Bronchial epithelial cell (primary cell): ENCODE measurements around the gene NSUN2. TPM values are rescaled to one million over a fixed set of nuclear protein-coding genes. Genes with fewer than 3 reads are reported as not detected.

Experiments used
- DNase-seq: peaks from one replicate; pipeline ENCODE4 v3.0.0-alpha.2; 2010; ENCODE audit warnings: low read depth
- FAIRE-seq: peaks from 2 replicates; lab custom pipeline; 2011; peaks lifted over from hg19 to GRCh38; lab: Jason Lieb, UNC
- H3K27me3 ChIP-seq: 2 replicates; pipeline ENCODE4 v1.5.1; 2011; ENCODE audit warnings: low read length; ENCODE audit not compliant: control insufficient read depth, insufficient read depth
- H3K36me3 ChIP-seq: 2 replicates; pipeline ENCODE4 v1.5.1; 2011; ENCODE audit warnings: low read length; ENCODE audit not compliant: control insufficient read depth, insufficient read depth
- H3K4me3 ChIP-seq: 2 replicates; pipeline ENCODE4 v1.5.1; 2011; ENCODE audit warnings: mild to moderate bottlenecking, low read depth, low read length, control low read depth
- CTCF ChIP-seq: IDR thresholded peaks from 2 replicates; pipeline ENCODE4 v1.5.1; 2011; ENCODE audit warnings: mild to moderate bottlenecking, moderate library complexity, low read length, control low read depth, inconsistent platforms; ENCODE audit not compliant: insufficient read depth, severe bottlenecking
- total RNA-seq: library from RNA; depleted of rRNA; stranded (reverse); fragments of >200 nt; gene quantifications from 2 replicates; pipeline ENCODE4 v1.2.1, GENCODE V29; 2014

The NSUN2 gene
- total RNA-seq, 1 donor from 2014 or later = 78.5 TPM

GRCh38 chr5:6590581-6590980 lies 42.3 kb downstream of the NSUN2 start:
- DNase-seq (no peak), FAIRE-seq (no peak)
- TF ChIP-seq CTCF = no peak
- H3K36me3 ChIP-seq = no peaks in the 10 kb centered on the region
- H3K27me3 ChIP-seq = no peaks in the 10 kb centered on the region
- no peak overlapping the region for H3K4me3 ChIP-seq

GRCh38 chr5:6587171-6587570 lies 45.7 kb downstream of the NSUN2 start:
- no peak overlapping the region for H3K4me3 ChIP-seq
- FAIRE-seq (peak; percentile 52), DNase-seq (no peak)
- H3K27me3 ChIP-seq = peaks cover 8% of the 10 kb centered on the region
- no peaks in the 10 kb centered on the region for H3K36me3 ChIP-seq
- TF ChIP-seq CTCF = no peak

GRCh38 chr5:6586647-6587042 lies 46.2 kb downstream of the NSUN2 start:
- no peak for FAIRE-seq
- Histone ChIP-seq H3K27me3 (peaks cover 10% of the 10 kb centered on the region), H3K36me3 (no peaks in the 10 kb centered on the region), H3K4me3 (no peak overlapping the region)
- no peak for TF ChIP-seq CTCF
- no peak for DNase-seq

GRCh38 chr5:6585939-6586646 lies 46.8 kb downstream of the NSUN2 start:
- DNase-seq (no peak), FAIRE-seq (no peak)
- Histone ChIP-seq H3K36me3 (no peaks in the 10 kb centered on the region), H3K4me3 (no peak overlapping the region), H3K27me3 (peaks cover 12% of the 10 kb centered on the region)
- no peak for TF ChIP-seq CTCF

GRCh38 chr5:6585168-6585567 lies 47.7 kb downstream of the NSUN2 start:
- Histone ChIP-seq H3K27me3 (peaks cover 12% of the 10 kb centered on the region), H3K4me3 (no peak overlapping the region), H3K36me3 (no peaks in the 10 kb centered on the region)
- no peak for FAIRE-seq
- no peak for DNase-seq
- TF ChIP-seq CTCF = no peak

- Histone ChIP-seq H3K36me3 (no peaks in the 10 kb centered on the region), H3K27me3 (peaks cover 12% of the 10 kb centered on the region), H3K4me3 (no peak overlapping the region)
- FAIRE-seq (no peak), DNase-seq (no peak)
- no peak for TF ChIP-seq CTCF
Observed at GRCh38 chr5:6584727-6585126, 48.1 kb downstream of the NSUN2 start.
